Measurements from ENCODE around the gene HNRNPDL. TPM values are rescaled to one million over a fixed set of nuclear protein-coding genes. Genes with fewer than 3 reads are reported as not detected.
A peak's percentile ranks its signal among the peaks of the same experiment; 100 is the strongest.

HNRNPDL gene
- total RNA-seq, 2 experiments from 2014 or later: 224 to 394 TPM

- no TSS peak for BruUV-seq (replicated peaks)
- no peak for TF ChIP-seq EZH2phosphoT487 (IDR thresholded peaks at IDR 0.05; ENCODE audit: borderline replicate concordance, low read depth, low read length)
- TF ChIP-seq CTCF (conservative IDR thresholded peaks at IDR 0.05; ENCODE audit: low read length): peak; percentile 84
- peak overlapping the region; percentile 30; the same call in 1 of the 2 replicates for H2AFZ ChIP-seq (ENCODE audit: low read length)
- H3K4me2 ChIP-seq (ENCODE audit: low read length): peak overlapping the region; percentile 96
- H3K36me3 ChIP-seq (ENCODE audit: insufficient read depth, low read length): peaks cover 70% of the 10 kb centered on the region
- CTCF ChIA-PET (ENCODE audit: unreplicated experiment): interaction anchor here (0.6 kb wide), 1 partner anchor 1345 kb away, joined by 3 read pairs; no protein-coding TSS in a partner anchor
- peak; percentile 92 for DNase-seq (ENCODE audit: low spot score)
- no peaks in the 10 kb centered on the region for H3K9me2 ChIP-seq (ENCODE audit: insufficient read depth, low read length)
- H3K27ac ChIP-seq (ENCODE audit: low read depth, low read length, poor library complexity, severe bottlenecking): peak overlapping the region; percentile 90
- H3K9me3 ChIP-seq (ENCODE audit: low read length): no peaks in the 10 kb centered on the region
- POLR2A ChIA-PET: interaction anchor here (0.5 to 1.2 kb wide), 6 partner anchors 9 to 145 kb away, joined by 3 to 8 read pairs (median 4); partner anchors contain the start of gene HNRNPD
- H3K4me1 ChIP-seq (ENCODE audit: insufficient read depth, low read length, poor library complexity, severe bottlenecking): peaks cover 53% of the 10 kb centered on the region
- intact Hi-C loops (cut with micrococcal nuclease; ENCODE audit: unreplicated experiment): loop anchor here (1.0 to 5.0 kb wide), 4 partner anchors 55 to 583 kb away; partner anchors contain the start of gene SEC31A
- peaks cover 67% of the 10 kb centered on the region for H4K20me1 ChIP-seq (ENCODE audit: insufficient read depth, low read length)
- peak overlapping the region; percentile 99 for H3K4me3 ChIP-seq (ENCODE audit: low read depth, low read length, poor library complexity, severe bottlenecking)
- peaks cover 82% of the 10 kb centered on the region for H3K79me2 ChIP-seq (ENCODE audit: insufficient read depth, low read depth, low read length)
Measured at GRCh38 chr4:82428969-82429727, 1.1 kb downstream of the HNRNPDL start.

- BruUV-seq (replicated peaks): no TSS peak
- ChIA-PET POLR2A (interaction anchor here (0.5 to 1.2 kb wide), 6 partner anchors 9 to 144 kb away, joined by 3 to 8 read pairs (median 4); partner anchors contain the start of gene HNRNPD), CTCF (ENCODE audit: unreplicated experiment) (interaction anchor here (0.6 kb wide), 1 partner anchor 1345 kb away, joined by 3 read pairs; no protein-coding TSS in a partner anchor)
- no peak overlapping the region for H2AFZ ChIP-seq (ENCODE audit: low read length)
- H3K4me2 ChIP-seq (ENCODE audit: low read length): peak overlapping the region; percentile 96
- H3K4me3 ChIP-seq (ENCODE audit: low read depth, low read length, poor library complexity, severe bottlenecking): peak overlapping the region; percentile 99
- H3K4me1 ChIP-seq (ENCODE audit: insufficient read depth, low read length, poor library complexity, severe bottlenecking): peaks cover 48% of the 10 kb centered on the region
- no peaks in the 10 kb centered on the region for H3K9me2 ChIP-seq (ENCODE audit: insufficient read depth, low read length)
- intact Hi-C loops (cut with micrococcal nuclease; ENCODE audit: unreplicated experiment): loop anchor here (5.0 kb wide), 2 partner anchors 151 to 464 kb away; partner anchors contain the start of gene SEC31A
- TF ChIP-seq CTCF (conservative IDR thresholded peaks at IDR 0.05; ENCODE audit: low read length) (no peak), EZH2phosphoT487 (IDR thresholded peaks at IDR 0.05; ENCODE audit: borderline replicate concordance, low read depth, low read length) (no peak)
- peaks cover 70% of the 10 kb centered on the region for H3K36me3 ChIP-seq (ENCODE audit: insufficient read depth, low read length)
- peaks cover 76% of the 10 kb centered on the region for H3K79me2 ChIP-seq (ENCODE audit: insufficient read depth, low read depth, low read length)
- peaks cover 67% of the 10 kb centered on the region for H4K20me1 ChIP-seq (ENCODE audit: insufficient read depth, low read length)
- DNase-seq (ENCODE audit: low spot score): no peak
- peak overlapping the region; percentile 90 for H3K27ac ChIP-seq (ENCODE audit: low read depth, low read length, poor library complexity, severe bottlenecking)
- H3K9me3 ChIP-seq (ENCODE audit: low read length): no peaks in the 10 kb centered on the region
Measured at GRCh38 chr4:82428526-82428968, 1.7 kb downstream of the HNRNPDL start.
